ENCODE results near the gene ELOVL6.
"Not testable (repeated sequence)": the region's sequence is repeated elsewhere in the genome, so short reads cannot be mapped to it uniquely, and the experiment has no call there.

Gene ELOVL6

DNA sequence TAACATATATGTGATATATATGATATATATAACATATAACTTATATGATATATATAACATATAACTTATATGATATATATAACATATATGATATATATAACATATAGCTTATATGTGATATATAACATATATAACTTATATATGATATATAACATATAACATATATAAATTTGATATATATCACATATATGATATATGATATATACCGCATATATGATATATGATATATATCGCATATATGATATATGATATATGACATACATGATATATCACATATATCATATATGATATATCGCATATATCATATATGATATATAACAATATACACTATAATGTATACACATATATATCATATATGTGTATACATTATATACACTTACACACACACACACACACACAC, 114.3 kb downstream of the ELOVL6 start:
- TF ChIP-seq, protein P1, sequence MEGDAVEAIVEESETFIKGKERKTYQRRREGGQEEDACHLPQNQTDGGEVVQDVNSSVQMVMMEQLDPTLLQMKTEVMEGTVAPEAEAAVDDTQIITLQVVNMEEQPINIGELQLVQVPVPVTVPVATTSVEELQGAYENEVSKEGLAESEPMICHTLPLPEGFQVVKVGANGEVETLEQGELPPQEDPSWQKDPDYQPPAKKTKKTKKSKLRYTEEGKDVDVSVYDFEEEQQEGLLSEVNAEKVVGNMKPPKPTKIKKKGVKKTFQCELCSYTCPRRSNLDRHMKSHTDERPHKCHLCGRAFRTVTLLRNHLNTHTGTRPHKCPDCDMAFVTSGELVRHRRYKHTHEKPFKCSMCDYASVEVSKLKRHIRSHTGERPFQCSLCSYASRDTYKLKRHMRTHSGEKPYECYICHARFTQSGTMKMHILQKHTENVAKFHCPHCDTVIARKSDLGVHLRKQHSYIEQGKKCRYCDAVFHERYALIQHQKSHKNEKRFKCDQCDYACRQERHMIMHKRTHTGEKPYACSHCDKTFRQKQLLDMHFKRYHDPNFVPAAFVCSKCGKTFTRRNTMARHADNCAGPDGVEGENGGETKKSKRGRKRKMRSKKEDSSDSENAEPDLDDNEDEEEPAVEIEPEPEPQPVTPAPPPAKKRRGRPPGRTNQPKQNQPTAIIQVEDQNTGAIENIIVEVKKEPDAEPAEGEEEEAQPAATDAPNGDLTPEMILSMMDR (IDR thresholded peaks at IDR 0.05; ENCODE audit: insufficient read depth, missing control alignments), result no peak
- DNase-seq (ENCODE audit: insufficient read length, low spot score), result no peak
- no peak for FAIRE-seq

DNA sequence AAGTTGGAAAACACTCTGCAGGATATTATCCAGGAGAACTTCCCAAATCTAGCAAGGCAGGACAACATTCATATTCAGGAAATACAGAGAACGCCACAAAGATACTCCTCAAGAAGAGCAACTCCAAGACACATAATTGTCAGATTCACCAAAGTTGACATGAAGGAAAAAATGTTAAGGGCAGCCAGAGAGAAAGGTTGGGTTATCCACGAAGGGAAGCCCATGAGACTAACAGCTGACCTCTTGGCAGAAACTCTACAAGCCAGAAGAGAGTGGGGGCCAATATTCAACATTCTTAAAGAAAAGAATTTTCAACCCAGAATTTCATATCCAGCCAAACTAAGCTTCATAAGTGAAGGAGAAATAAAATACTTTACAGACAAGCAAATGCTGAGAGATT, 120.3 kb downstream of the ELOVL6 start:
- not testable (repeated sequence) for FAIRE-seq; DNase-seq (ENCODE audit: insufficient read length, low spot score)

DNA sequence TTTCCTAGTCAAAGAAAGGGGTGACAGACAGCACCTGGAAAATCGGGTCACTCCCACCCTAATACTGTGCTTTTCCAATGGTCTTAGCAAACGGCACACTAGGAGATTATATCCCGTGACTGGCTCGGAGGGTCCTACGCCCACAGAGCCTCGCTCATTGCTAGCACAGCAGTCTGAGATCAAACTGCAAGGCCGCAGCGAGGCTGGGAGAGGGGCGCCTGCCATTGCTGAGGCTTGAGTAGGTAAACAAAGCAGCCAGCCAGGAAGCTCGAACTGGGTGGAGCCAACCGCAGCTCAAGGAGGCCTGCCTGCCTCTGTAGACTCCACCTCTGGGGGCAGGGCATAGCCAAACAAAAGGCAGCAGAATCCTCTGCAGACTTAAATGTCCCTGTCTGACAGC, 121.6 kb downstream of the ELOVL6 start:
- not testable (repeated sequence) for FAIRE-seq; DNase-seq (ENCODE audit: insufficient read length, low spot score)

DNA sequence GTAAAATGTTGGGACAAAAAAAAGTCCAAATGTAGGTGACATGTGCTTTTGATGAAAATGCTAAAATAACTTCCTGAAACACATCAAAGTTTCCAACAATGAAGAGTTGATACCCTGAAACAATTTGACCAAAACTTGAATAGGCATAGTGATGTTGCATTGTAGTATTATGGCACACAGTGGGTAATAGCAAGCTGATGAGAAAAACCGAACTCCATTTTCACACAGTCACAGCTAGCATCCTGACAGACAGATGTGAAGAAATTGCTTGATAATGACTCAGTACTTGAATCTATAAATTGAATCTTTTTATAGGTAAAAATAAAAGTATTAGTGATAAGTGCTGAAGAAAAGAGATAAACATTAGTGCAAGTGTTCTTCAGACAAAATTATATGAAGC, 122.5 kb downstream of the ELOVL6 start:
- DNase-seq (ENCODE audit: insufficient read length, low spot score) (no peak), FAIRE-seq (no peak)
- TF ChIP-seq, protein P1 (IDR thresholded peaks at IDR 0.05; ENCODE audit: insufficient read depth, missing control alignments), result no peak

DNA sequence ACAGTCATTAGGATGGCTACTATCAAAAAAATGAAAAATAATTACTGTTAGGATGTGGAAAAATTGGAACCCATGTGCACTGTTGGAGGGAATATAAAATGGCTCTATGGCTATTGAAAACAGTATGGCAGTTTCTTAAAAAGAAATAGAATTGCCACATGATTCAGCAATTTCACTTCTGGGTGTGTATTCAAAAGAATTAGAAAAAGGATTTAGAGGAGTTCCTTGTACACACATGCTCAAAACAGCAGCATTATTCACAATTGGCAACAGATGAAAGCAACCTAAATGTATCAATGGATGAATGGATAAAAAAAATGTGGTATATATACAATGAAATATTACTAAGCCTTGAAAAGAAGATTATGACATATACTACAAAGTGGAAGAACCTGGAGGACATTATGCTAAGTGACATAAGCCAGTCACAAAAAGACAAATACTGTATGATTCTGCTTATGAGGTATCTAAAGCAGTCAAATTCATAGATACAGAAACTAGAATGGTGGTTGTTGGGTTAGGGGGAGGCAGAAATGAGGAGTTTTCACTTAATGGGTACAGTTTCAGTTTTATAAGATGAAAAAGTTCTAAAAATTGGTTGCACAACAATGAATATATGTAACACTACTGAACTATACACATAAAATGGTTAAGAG, 123.2 kb downstream of the ELOVL6 start:
- FAIRE-seq, result no peak
- DNase-seq (ENCODE audit: insufficient read length, low spot score), result no peak
- TF ChIP-seq, protein P1 (IDR thresholded peaks at IDR 0.05; ENCODE audit: insufficient read depth, missing control alignments), result no peak

DNA sequence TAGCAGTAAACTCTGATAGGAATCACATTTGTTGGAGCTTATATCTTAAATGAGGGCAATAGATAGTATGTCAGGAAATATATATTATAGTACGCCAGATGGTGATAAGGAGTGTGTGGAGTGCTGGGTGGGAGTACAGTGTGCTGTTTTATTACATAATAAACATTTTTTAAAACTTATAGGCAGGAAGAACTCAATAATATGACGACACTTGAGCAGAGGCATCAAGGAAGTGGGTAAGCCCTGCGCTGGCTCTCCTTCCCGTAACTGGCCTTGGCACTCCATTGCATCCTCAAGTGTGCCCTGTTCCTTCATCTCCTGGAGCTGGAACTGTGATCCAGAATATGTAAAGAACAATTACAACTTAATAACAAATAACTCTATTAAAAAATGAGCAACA, 123.8 kb downstream of the ELOVL6 start:
- DNase-seq (ENCODE audit: insufficient read length, low spot score), result no peak
- TF ChIP-seq, protein P1 (IDR thresholded peaks at IDR 0.05; ENCODE audit: insufficient read depth, missing control alignments), result no peak
- FAIRE-seq, result no peak

DNA sequence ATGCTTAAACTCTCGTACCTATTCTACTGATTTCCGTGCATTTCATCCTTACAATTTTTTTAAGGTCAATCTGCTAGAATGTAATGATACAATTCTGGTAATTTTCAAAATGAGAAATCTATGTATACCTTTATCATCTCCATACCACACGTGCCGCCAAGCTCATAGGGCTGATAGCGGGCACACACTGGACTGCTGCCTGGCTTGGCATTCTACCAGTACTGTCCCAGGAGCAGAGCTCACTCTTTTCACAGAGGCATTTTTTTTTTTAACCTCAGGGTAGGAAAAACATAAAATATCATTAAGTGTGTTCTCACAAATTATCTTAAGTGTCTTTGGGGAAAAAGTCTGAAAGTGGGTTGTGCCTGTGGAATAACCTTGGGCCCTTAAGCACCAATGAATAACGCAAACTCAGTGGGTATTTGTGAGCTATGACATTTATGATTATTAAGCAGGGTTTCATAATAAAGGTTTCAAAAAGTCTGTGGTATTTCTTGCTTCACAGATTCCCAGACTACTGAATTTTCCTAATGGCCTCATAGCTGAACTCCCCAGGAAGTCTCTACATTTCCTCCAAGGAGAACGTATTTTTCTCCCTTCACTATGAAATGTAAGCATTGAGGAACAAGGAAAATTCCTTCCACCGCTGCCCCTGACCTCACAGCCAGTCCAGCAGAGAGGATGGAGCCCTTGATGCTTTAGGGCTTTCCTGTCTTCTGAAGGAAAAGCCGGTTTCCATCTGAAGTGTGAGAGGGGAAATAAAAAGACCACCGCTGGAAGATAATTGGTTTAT, 125.2 kb downstream of the ELOVL6 start:
- TF ChIP-seq, protein P1 (IDR thresholded peaks at IDR 0.05; ENCODE audit: insufficient read depth, missing control alignments), result no peak
- DNase-seq (ENCODE audit: insufficient read length, low spot score), result no peak
- FAIRE-seq, result no peak

DNA sequence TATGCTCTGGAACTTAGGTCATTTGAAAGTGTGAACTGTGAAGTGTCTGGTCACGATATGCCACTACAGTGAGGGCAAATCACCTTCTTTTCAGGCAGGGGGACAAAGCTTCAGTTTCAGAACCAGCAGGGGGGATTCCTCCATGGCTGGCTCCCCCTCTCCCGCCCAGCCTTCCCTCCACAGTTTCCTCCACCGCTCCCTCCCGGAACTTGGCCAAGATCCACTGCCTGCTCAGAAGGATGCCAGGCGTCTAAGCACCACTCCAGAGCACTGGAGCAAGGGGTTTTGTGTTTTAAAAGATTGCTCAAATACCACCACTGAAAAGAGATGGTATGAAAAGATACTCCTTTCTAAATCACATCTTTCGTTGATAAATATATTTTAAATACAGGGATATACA, 126.9 kb downstream of the ELOVL6 start:
- DNase-seq (ENCODE audit: insufficient read length, low spot score) (no peak), FAIRE-seq (no peak)
- TF ChIP-seq, protein P1 (IDR thresholded peaks at IDR 0.05; ENCODE audit: insufficient read depth, missing control alignments), result no peak

All from D721Med (cell line).